H9 (cell line): Measurements from ENCODE around the gene HNRNPF. TPM values are rescaled to one million over a fixed set of nuclear protein-coding genes. Genes with fewer than 3 reads are reported as not detected.
A peak's percentile ranks its signal among the peaks of the same experiment; 100 is the strongest.

Source experiments
- DNase-seq: peaks from one replicate; pipeline ENCODE4 v3.0.0-alpha.2; 2017
- H2AFZ ChIP-seq: one replicate; pipeline ENCODE4 v1.6.1; 2013; ENCODE audit warnings: mild to moderate bottlenecking, low read length, control low read depth, moderate library complexity
- H2AK5ac ChIP-seq: 2 replicates; pipeline ENCODE4 v1.6.1; 2013; ENCODE audit warnings: low read length, control low read depth, mixed read lengths; ENCODE audit not compliant: insufficient read length
- H2BK120ac ChIP-seq: one replicate; pipeline ENCODE4 v1.6.1; 2013; ENCODE audit warnings: low read depth, mild to moderate bottlenecking, low read length, control low read depth, inconsistent platforms; ENCODE audit not compliant: poor library complexity, severe bottlenecking
- H2BK12ac ChIP-seq: 2 replicates; pipeline ENCODE4 v1.6.1; 2013; ENCODE audit warnings: low read length, control low read depth, mixed read lengths, low read depth; ENCODE audit not compliant: insufficient read length
- H2BK15ac ChIP-seq: 2 replicates; pipeline ENCODE4 v1.6.1; 2013; ENCODE audit warnings: low read depth, low read length, control low read depth
- H2BK20ac ChIP-seq: one replicate; pipeline ENCODE4 v1.6.1; 2013; ENCODE audit warnings: low read depth, mild to moderate bottlenecking, low read length, control low read depth, inconsistent platforms; ENCODE audit not compliant: poor library complexity, severe bottlenecking
- H2BK5ac ChIP-seq: 2 replicates; pipeline ENCODE4 v1.6.1; 2013; ENCODE audit warnings: low read length, control low read depth, mixed read lengths; ENCODE audit not compliant: insufficient read length
- H3K14ac ChIP-seq: 2 replicates; pipeline ENCODE4 v1.6.1; 2013; ENCODE audit warnings: low read length, control low read depth; ENCODE audit not compliant: insufficient read depth
- H3K18ac ChIP-seq: 2 replicates; pipeline ENCODE4 v1.6.1; 2013; ENCODE audit warnings: low read depth, mild to moderate bottlenecking, mixed read lengths, low read length, control low read depth; ENCODE audit not compliant: insufficient read length
- H3K23ac ChIP-seq: 2 replicates; pipeline ENCODE4 v1.6.1; 2013; ENCODE audit warnings: low read length, control low read depth, mixed read lengths, low read depth; ENCODE audit not compliant: insufficient read length
- H3K23me2 ChIP-seq: 2 replicates; pipeline ENCODE4 v1.6.1; 2013; ENCODE audit warnings: low read depth, mild to moderate bottlenecking, mixed read lengths, low read length, control low read depth; ENCODE audit not compliant: insufficient read length, poor library complexity, severe bottlenecking
- H3K27ac ChIP-seq: 2 replicates; pipeline ENCODE4 v1.5.1; 2013; ENCODE audit warnings: low read length, control low read depth, mixed read lengths, low read depth; ENCODE audit not compliant: insufficient read length
- H3K27me3 ChIP-seq: 2 replicates; pipeline ENCODE4 v1.6.1; 2013; ENCODE audit warnings: low read length, control low read depth, inconsistent platforms; ENCODE audit not compliant: insufficient read depth
- H3K4ac ChIP-seq: 2 replicates; pipeline ENCODE4 v1.6.1; 2013; ENCODE audit warnings: low read depth, mild to moderate bottlenecking, control low read depth, inconsistent platforms, low read length, moderate library complexity
- H3K4me1 ChIP-seq: 2 replicates; pipeline ENCODE4 v1.6.1; 2013; ENCODE audit warnings: low read length, control low read depth, inconsistent platforms; ENCODE audit not compliant: insufficient read depth
- H3K4me2 ChIP-seq: 2 replicates; pipeline ENCODE4 v1.6.1; 2013; ENCODE audit warnings: low read length, control low read depth, mixed read lengths; ENCODE audit not compliant: insufficient read length, insufficient read depth
- H3K56ac ChIP-seq: 2 replicates; pipeline ENCODE4 v1.6.1; 2013; ENCODE audit warnings: low read depth, mild to moderate bottlenecking, mixed read lengths, low read length, control low read depth; ENCODE audit not compliant: insufficient read length
- H3K79me1 ChIP-seq: 2 replicates; pipeline ENCODE4 v1.6.1; 2013; ENCODE audit warnings: low read depth, mild to moderate bottlenecking, moderate library complexity, low read length, control low read depth, inconsistent platforms; ENCODE audit not compliant: insufficient read depth, poor library complexity, severe bottlenecking
- H3K79me2 ChIP-seq: 2 replicates; pipeline ENCODE4 v1.6.1; 2013; ENCODE audit warnings: low read length, control low read depth, inconsistent platforms; ENCODE audit not compliant: insufficient read depth
- H3K9ac ChIP-seq: 2 replicates; pipeline ENCODE4 v1.6.1; 2013; ENCODE audit warnings: low read length, control low read depth, mixed read lengths; ENCODE audit not compliant: insufficient read length; ENCODE audit errors: extremely low read depth
- H3K9me3 ChIP-seq: one replicate; pipeline ENCODE4 v1.6.1; 2013; ENCODE audit warnings: low read depth, low read length, inconsistent platforms; ENCODE audit not compliant: control insufficient read depth
- H3T11ph ChIP-seq: one replicate; pipeline ENCODE4 v1.6.1; 2013; ENCODE audit warnings: mild to moderate bottlenecking, low read length, control low read depth, inconsistent platforms
- H4K20me1 ChIP-seq: one replicate; pipeline ENCODE4 v1.6.1; 2013; ENCODE audit not compliant: control insufficient read depth, insufficient read length, insufficient read depth
- H4K5ac ChIP-seq: 2 replicates; pipeline ENCODE4 v1.6.1; 2013; ENCODE audit warnings: low read depth, mild to moderate bottlenecking, mixed read lengths, low read length, control low read depth; ENCODE audit not compliant: insufficient read length
- H4K8ac ChIP-seq: replicated peaks from 2 replicates; pipeline ENCODE4 v1.6.1; 2013; ENCODE audit warnings: low read length, control low read depth, mixed read lengths, low read depth; ENCODE audit not compliant: insufficient read length
- H4K91ac ChIP-seq: 2 replicates; pipeline ENCODE4 v1.6.1; 2013; ENCODE audit warnings: low read depth, mild to moderate bottlenecking, moderate library complexity, mixed read lengths, low read length, control low read depth; ENCODE audit not compliant: insufficient read length
- H3K27ac Mint-ChIP-seq, 3 experiments: 2 replicates in 2 of 3; 3 replicates in 1 of 3; pipeline ENCODE4 v1.8.0; 2020 to 2021; ENCODE audit warnings: mixed read lengths in 3 of 3, mild to moderate bottlenecking in 1 of 3, moderate library complexity in 1 of 3
- H3K27me3 Mint-ChIP-seq: 2 replicates; pipeline ENCODE4 v1.8.0; 2021; ENCODE audit warnings: low read depth, mild to moderate bottlenecking, moderate library complexity, mixed read lengths
- H3K36me3 Mint-ChIP-seq, 3 experiments: 2 replicates in 2 of 3; 3 replicates in 1 of 3; pipeline ENCODE4 v1.8.0; 2020 to 2021; ENCODE audit warnings: low read depth in 3 of 3, mixed read lengths in 3 of 3; ENCODE audit not compliant: insufficient read depth in 1 of 3
- H3K4me1 Mint-ChIP-seq, 2 experiments: 2 replicates each; pipeline ENCODE4 v1.8.0; 2020; ENCODE audit warnings: mixed read lengths in 2 of 2
- H3K4me3 Mint-ChIP-seq, 2 experiments: 2 replicates in 1 of 2; 3 replicates in 1 of 2; pipeline ENCODE4 v1.8.0; 2020 to 2021; ENCODE audit warnings: mild to moderate bottlenecking in 2 of 2, mixed read lengths in 2 of 2, moderate library complexity in 1 of 2
- H3K9me3 Mint-ChIP-seq, 2 experiments: 2 replicates in 1 of 2; 3 replicates in 1 of 2; pipeline ENCODE4 v1.8.0; 2020; ENCODE audit warnings: mild to moderate bottlenecking in 2 of 2, mixed read lengths in 2 of 2, moderate library complexity in 1 of 2
- CTCF ChIP-seq: fragments of 200-600 bp; sonication (generic); conservative IDR thresholded peaks from 3 replicates; pipeline ENCODE4 v1.8.0; 2021; ENCODE audit warnings: antibody characterized with exemption, mild to moderate bottlenecking
- WGBS: extraction: QIAGEN DNeasy Blood & Tissue Kit; methylation state at CpG from one replicate; pipeline ENCODE4 v1.1.7; 2013; ENCODE audit warnings: missing lambda C conversion rate, low lambda C conversion rate, mixed read lengths; ENCODE audit not compliant: insufficient read length; ENCODE audit errors: extremely low coverage; 5-methylcytosine and 5-hydroxymethylcytosine counted together
- total RNA-seq: library from RNA; stranded (reverse); gene quantifications from 2 replicates; pipeline ENCODE4 v1.2.1, GENCODE V29; 2021

HNRNPF gene
- total RNA-seq, 1 experiment from 2014 or later = 411 TPM

- Histone ChIP-seq H2BK20ac (no peak overlapping the region), H3K27ac (no peak overlapping the region), H3K4ac (no peak overlapping the region; the same call in 1 of the 2 replicates), H2BK12ac (no peak overlapping the region), H4K91ac (no peak overlapping the region), H2AK5ac (no peak overlapping the region), H3K23me2 (peaks cover 4% of the 10 kb centered on the region), H3K9me3 (no peaks in the 10 kb centered on the region), H2AFZ (no peak overlapping the region), H2BK5ac (no peak overlapping the region), H3K79me1 (no peaks in the 10 kb centered on the region), H3K4me2 (peak overlapping the region; percentile 64), H3K18ac (peak overlapping the region; percentile 86), H4K5ac (no peak overlapping the region), H3K79me2 (peaks cover 40% of the 10 kb centered on the region), H4K8ac (no peak overlapping the region), H3K9ac (peak overlapping the region; percentile 63), H3K27me3 (no peaks in the 10 kb centered on the region), H3T11ph (no peak overlapping the region), H4K20me1 (no peaks in the 10 kb centered on the region), H2BK120ac (peak overlapping the region; percentile 56), H2BK15ac (no peak overlapping the region), H3K4me1 (no peaks in the 10 kb centered on the region), H3K23ac (no peak overlapping the region), H3K56ac (no peak overlapping the region), H3K14ac (peak overlapping the region; percentile 69)
- TF ChIP-seq CTCF = no peak
- Mint-ChIP-seq H3K4me3 (peak overlapping the region; percentile 98 to 99), H3K27ac (peak overlapping the region; percentile 91 to 99 (median 99); a peak in 6 of 7 replicates), H3K9me3 (peaks cover 2 to 3% of the 10 kb centered on the region in 2 experiments; a peak in 2 of 5 replicates), H3K27me3 (peaks cover 1% of the 10 kb centered on the region; the same call in 1 of the 2 replicates), H3K4me1 (peaks cover 22 to 36% of the 10 kb centered on the region in 2 experiments), H3K36me3 (peaks cover 2 to 22% (median 7%) of the 10 kb centered on the region in 3 experiments; a peak in 4 of 7 replicates)
- no CpG with 5 or more reads among the region's 31 CpGs for WGBS
- DNase-seq = no peak
Observed at GRCh38 chr10:43408331-43408709, 666 bp downstream of the HNRNPF start.
